ENCODE results near the gene MAP6. TPM values are rescaled to one million over a fixed set of nuclear protein-coding genes. Genes with fewer than 3 reads are reported as not detected.

The MAP6 gene
- polyA plus RNA-seq, 3 donors, result 1.1 to 1.8 (median 1.3) TPM

GRCh38 chr11:75583718-75584658, 84.8 kb downstream of the MAP6 start:
- 15 to 38% (median 17%) methylated on average over 31 to 42 of the region's 42 CpGs for WGBS, 3 donors
- peak overlapping the region; percentile 78 for H3K27ac ChIP-seq (ENCODE audit: low read depth, low read length)

- peak overlapping the region; percentile 78 for H3K27ac ChIP-seq (ENCODE audit: low read depth, low read length)
- WGBS, 3 donors, result 1 to 4% (median 1%) methylated on average over 52 to 68 of the region's 68 CpGs
These were observed 85.7 kb downstream of the MAP6 start for GRCh38 chr11:75582895-75583717.

- WGBS, 3 donors, result 18 to 64% (median 26%) methylated on average over 4 of the region's 4 CpGs
- no peak overlapping the region for H3K27ac ChIP-seq (ENCODE audit: low read depth, low read length)
These were observed 86.3 kb downstream of the MAP6 start for GRCh38 chr11:75582506-75582894.

- 80 to 87% (median 87%) methylated on average over 1 of the region's 1 CpG for WGBS, 3 donors
- H3K27ac ChIP-seq (ENCODE audit: low read depth, low read length), result no peak overlapping the region
These were observed 89.0 kb downstream of the MAP6 start for GRCh38 chr11:75579841-75580240.

GRCh38 chr11:75578977-75579376, 89.9 kb downstream of the MAP6 start:
- 13 to 15% (median 14%) methylated on average over 1 of the region's 1 CpG for WGBS, 3 donors
- H3K27ac ChIP-seq (ENCODE audit: low read depth, low read length), result no peak overlapping the region

GRCh38 chr11:75577207-75577606, 91.6 kb downstream of the MAP6 start:
- WGBS, 3 donors, result 8 to 17% (median 16%) methylated on average over 10 of the region's 10 CpGs
- H3K27ac ChIP-seq (ENCODE audit: low read depth, low read length), result no peak overlapping the region

- WGBS, 3 donors, result 16 to 26% (median 17%) methylated on average over 8 of the region's 8 CpGs
- H3K27ac ChIP-seq (ENCODE audit: low read depth, low read length), result no peak overlapping the region
These were observed 92.3 kb downstream of the MAP6 start for GRCh38 chr11:75576499-75576918.

- no peak overlapping the region for H3K27ac ChIP-seq (ENCODE audit: low read depth, low read length)
- WGBS, 3 donors, result 73 to 77% (median 76%) methylated on average over 4 to 6 of the region's 6 CpGs
These were observed 92.8 kb downstream of the MAP6 start for GRCh38 chr11:75576017-75576416.

GRCh38 chr11:75574698-75575602, 93.9 kb downstream of the MAP6 start:
- 63 to 76% (median 73%) methylated on average over 12 of the region's 12 CpGs for WGBS, 3 donors
- H3K27ac ChIP-seq (ENCODE audit: low read depth, low read length), result no peak overlapping the region

GRCh38 chr11:75572744-75573143, 96.1 kb downstream of the MAP6 start:
- no peak overlapping the region for H3K27ac ChIP-seq (ENCODE audit: low read depth, low read length)
- WGBS, 3 donors, result 68 to 69% (median 69%) methylated on average over 8 of the region's 8 CpGs

- 81 to 96% (median 93%) methylated on average over 14 of the region's 14 CpGs for WGBS, 3 donors
- no peak overlapping the region for H3K27ac ChIP-seq (ENCODE audit: low read depth, low read length)
These were observed 97.2 kb downstream of the MAP6 start for GRCh38 chr11:75571625-75572024.

- H3K27ac ChIP-seq (ENCODE audit: low read depth, low read length), result no peak overlapping the region
- WGBS, 3 donors, result 55 to 71% (median 59%) methylated on average over 8 to 9 of the region's 9 CpGs
These were observed 98.2 kb downstream of the MAP6 start for GRCh38 chr11:75570559-75571139.

GRCh38 chr11:75568616-75569219, 100.1 kb downstream of the MAP6 start:
- WGBS, 3 donors, result 84 to 86% (median 84%) methylated on average over 14 of the region's 14 CpGs
- no peak overlapping the region for H3K27ac ChIP-seq (ENCODE audit: low read depth, low read length)

GRCh38 chr11:75567971-75568370, 100.9 kb downstream of the MAP6 start:
- H3K27ac ChIP-seq (ENCODE audit: low read depth, low read length), result no peak overlapping the region
- WGBS, 3 donors, result 83 to 93% (median 83%) methylated on average over 6 of the region's 6 CpGs

GRCh38 chr11:75566763-75567279, 102.0 kb downstream of the MAP6 start:
- WGBS, 3 donors, result 83 to 95% (median 89%) methylated on average over 34 of the region's 34 CpGs
- no peak overlapping the region for H3K27ac ChIP-seq (ENCODE audit: low read depth, low read length)

- 66 to 90% (median 77%) methylated on average over 42 to 43 of the region's 43 CpGs for WGBS, 3 donors
- no peak overlapping the region for H3K27ac ChIP-seq (ENCODE audit: low read depth, low read length)
These were observed 102.7 kb downstream of the MAP6 start for GRCh38 chr11:75565916-75566762.
